Stomach (tissue), 4 donors: Measurements from ENCODE around the gene ATG9A.

Experiments
- EP300 ChIP-seq: sonication (generic); formaldehyde crosslinking; IDR thresholded peaks from one replicate; pipeline ENCODE4 v1.6.1; 2017; ENCODE audit warnings: antibody characterized with exemption
- POLR2AphosphoS5 ChIP-seq, 3 donors: sonication (generic); formaldehyde crosslinking; IDR thresholded peaks; one replicate each; pipeline ENCODE4 v1.6.1; 2016; ENCODE audit warnings: antibody characterized with exemption in 3 of 3

DNA sequence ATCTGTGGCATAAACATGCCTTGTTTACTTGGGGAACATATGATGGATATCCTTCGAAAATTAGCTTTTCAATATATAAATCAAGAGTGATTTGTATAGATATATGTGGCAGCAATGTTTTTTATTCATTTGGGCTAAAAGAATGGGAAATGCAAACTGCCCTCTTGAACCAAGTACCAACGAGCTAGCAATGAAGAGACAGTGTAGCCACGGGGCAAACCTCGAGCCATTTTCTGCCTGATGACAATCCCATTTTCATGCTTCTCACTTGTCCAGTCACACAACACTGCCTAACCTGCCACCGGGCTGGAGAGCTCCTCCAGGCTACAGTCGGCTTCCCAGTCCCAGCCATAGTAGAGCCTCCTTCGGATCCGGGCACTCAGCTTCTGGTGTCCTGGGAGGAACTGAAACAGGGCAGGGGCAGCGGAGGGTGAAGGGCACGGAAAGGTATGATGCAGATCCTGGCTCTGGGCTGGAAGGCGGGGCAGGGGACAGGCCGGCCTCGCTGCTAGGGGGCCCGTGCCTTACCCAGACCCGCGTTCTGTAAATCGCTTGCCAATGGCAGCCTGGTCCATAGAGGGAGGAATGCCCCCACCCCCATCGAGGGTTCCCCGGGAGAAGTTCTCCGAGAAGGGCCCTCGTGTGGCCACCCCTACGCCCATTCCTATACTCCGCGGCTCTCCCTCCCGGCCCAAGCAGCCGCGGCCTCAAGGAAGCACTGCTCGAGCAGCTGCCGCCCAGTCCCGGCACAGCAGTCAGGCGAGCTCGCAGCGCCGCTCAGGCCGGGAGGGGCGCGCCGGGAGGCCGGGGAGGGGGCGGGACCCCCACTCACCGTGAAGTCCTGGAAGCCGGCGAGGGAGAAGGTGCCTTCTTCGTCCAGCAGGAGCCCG is 53.3 kb downstream of the ATG9A start:
- no peak for TF ChIP-seq EP300
- no peak for TF ChIP-seq POLR2AphosphoS5 (IDR thresholded peaks at IDR 0.05)
